Nephron progenitor cell (in vitro differentiated cells): ENCODE data around the gene PERCC1.

Source experiments
- DNase-seq: peaks from one replicate; pipeline ENCODE4 v3.0.0; 2021
- H3K27ac Mint-ChIP-seq: 2 replicates; pipeline ENCODE4 v1.8.0; 2021; ENCODE audit warnings: mild to moderate bottlenecking, moderate library complexity, mixed read lengths
- H3K27me3 Mint-ChIP-seq: 2 replicates; pipeline ENCODE4 v1.8.0; 2021; ENCODE audit warnings: mild to moderate bottlenecking, low read depth, mixed read lengths; ENCODE audit not compliant: poor library complexity
- H3K36me3 Mint-ChIP-seq: 2 replicates; pipeline ENCODE4 v1.8.0; 2021; ENCODE audit warnings: low read depth, mixed read lengths
- H3K4me1 Mint-ChIP-seq: 2 replicates; pipeline ENCODE4 v1.8.0; 2021; ENCODE audit warnings: mixed read lengths
- H3K4me3 Mint-ChIP-seq: 2 replicates; pipeline ENCODE4 v1.8.0; 2021; ENCODE audit warnings: mild to moderate bottlenecking, moderate library complexity, mixed read lengths
- H3K9me3 Mint-ChIP-seq: 2 replicates; pipeline ENCODE4 v1.8.0; 2021; ENCODE audit warnings: mild to moderate bottlenecking, moderate library complexity, mixed read lengths
- TF ChIP-seq, protein P1 (sequence below): fragments of 200-600 bp; sonication (generic); IDR thresholded peaks from 2 replicates; pipeline ENCODE4 v1.5.0; 2021; ENCODE audit warnings: antibody characterized with exemption

PERCC1 gene

DNA sequence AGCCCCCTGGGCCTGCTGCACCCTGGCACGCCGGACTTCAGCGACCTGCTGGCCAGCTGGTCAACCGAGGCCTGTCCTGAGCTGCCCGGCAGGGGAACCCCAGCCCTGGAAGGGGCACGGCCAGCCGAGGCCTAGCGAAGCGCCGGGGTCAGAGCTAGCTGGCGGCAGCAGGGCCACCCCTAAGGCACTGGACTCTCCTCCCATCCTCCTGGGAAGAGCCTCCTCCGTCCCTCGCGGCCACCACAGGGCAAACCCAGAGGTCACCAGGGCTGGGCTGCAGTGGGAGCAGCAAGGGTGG, 2.3 kb downstream of the PERCC1 start:
- DNase-seq = no peak
- Mint-ChIP-seq H3K4me1 (peaks cover 12% of the 10 kb centered on the region), H3K36me3 (no peaks in the 10 kb centered on the region), H3K27me3 (no peaks in the 10 kb centered on the region), H3K4me3 (no peak overlapping the region), H3K9me3 (no peaks in the 10 kb centered on the region), H3K27ac (no peak overlapping the region)
- TF ChIP-seq, protein P1, sequence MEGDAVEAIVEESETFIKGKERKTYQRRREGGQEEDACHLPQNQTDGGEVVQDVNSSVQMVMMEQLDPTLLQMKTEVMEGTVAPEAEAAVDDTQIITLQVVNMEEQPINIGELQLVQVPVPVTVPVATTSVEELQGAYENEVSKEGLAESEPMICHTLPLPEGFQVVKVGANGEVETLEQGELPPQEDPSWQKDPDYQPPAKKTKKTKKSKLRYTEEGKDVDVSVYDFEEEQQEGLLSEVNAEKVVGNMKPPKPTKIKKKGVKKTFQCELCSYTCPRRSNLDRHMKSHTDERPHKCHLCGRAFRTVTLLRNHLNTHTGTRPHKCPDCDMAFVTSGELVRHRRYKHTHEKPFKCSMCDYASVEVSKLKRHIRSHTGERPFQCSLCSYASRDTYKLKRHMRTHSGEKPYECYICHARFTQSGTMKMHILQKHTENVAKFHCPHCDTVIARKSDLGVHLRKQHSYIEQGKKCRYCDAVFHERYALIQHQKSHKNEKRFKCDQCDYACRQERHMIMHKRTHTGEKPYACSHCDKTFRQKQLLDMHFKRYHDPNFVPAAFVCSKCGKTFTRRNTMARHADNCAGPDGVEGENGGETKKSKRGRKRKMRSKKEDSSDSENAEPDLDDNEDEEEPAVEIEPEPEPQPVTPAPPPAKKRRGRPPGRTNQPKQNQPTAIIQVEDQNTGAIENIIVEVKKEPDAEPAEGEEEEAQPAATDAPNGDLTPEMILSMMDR = no peak

DNA sequence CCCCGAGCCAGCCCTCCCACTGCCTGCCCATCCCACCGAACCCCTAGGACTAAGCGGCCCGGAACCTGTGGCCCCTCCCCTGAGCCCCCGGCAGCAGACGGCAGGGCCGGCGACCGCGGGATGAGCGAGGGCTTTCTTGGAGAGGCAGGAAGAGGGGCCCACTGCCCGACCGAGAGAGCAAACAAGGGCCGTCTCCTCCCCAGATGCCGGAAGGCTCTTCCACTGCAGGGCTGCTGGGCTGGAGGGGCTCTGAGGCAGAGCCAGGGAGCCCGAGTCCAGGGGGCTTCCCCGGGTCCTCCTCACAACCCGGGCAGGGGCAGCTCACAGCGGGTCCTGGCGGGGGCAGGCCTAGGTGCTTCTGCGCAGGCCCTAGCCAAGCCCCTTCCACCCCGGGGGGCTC, 2.9 kb downstream of the PERCC1 start:
- Mint-ChIP-seq H3K27ac (no peak overlapping the region), H3K36me3 (no peaks in the 10 kb centered on the region), H3K4me3 (no peak overlapping the region), H3K27me3 (no peaks in the 10 kb centered on the region), H3K9me3 (no peaks in the 10 kb centered on the region), H3K4me1 (peaks cover 13% of the 10 kb centered on the region)
- DNase-seq = no peak
- TF ChIP-seq, protein P1 = no peak

DNA sequence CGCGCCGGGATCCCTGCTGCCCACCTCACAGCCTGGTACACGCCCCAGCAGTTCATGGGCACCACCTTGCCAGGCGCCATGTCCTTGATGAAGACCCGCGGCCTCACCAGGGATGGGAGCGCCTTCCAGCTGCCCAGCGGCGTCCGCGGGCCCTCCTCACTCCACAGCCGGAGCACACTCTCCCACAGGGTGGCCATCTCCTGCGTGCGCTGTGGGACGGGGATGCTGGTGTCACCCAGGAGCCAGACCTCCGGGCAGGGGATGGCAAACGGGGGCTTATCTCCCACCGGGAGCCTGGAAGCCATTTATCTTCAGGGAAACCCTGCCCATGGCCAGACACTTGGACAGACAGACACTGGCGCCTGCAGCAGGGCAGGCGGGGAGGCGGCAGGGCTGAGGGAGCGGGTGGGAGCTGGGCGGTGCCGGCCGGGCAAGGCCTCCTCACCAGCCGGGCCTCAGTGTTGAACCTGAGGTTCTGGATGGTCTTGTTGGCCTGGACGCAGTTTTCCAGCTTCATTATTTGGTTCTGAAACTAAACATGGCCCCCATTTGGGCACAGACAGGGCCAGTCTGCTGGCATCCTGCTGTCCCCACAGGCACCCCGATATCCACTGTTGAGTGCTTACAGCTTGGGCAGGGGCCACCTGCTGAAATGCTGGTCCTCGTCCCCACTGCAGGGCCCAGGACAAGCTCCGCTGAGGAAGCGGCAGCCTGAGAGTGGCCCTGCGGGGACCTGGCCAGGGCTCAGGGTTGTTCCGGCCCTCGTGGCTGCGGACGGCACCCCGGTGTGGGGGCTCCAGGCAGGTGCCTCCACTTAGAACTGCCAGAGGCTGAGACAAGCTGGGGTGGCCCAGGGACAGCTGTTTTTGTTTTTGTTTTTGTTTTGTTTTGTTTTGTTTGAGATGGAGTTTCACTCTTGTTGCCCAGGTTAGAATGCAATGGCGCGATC, 4.0 kb downstream of the PERCC1 start:
- Mint-ChIP-seq H3K4me3 (no peak overlapping the region), H3K9me3 (no peaks in the 10 kb centered on the region), H3K4me1 (peaks cover 10% of the 10 kb centered on the region), H3K27me3 (no peaks in the 10 kb centered on the region), H3K27ac (no peak overlapping the region), H3K36me3 (no peaks in the 10 kb centered on the region)
- TF ChIP-seq, protein P1 = no peak
- DNase-seq = no peak

DNA sequence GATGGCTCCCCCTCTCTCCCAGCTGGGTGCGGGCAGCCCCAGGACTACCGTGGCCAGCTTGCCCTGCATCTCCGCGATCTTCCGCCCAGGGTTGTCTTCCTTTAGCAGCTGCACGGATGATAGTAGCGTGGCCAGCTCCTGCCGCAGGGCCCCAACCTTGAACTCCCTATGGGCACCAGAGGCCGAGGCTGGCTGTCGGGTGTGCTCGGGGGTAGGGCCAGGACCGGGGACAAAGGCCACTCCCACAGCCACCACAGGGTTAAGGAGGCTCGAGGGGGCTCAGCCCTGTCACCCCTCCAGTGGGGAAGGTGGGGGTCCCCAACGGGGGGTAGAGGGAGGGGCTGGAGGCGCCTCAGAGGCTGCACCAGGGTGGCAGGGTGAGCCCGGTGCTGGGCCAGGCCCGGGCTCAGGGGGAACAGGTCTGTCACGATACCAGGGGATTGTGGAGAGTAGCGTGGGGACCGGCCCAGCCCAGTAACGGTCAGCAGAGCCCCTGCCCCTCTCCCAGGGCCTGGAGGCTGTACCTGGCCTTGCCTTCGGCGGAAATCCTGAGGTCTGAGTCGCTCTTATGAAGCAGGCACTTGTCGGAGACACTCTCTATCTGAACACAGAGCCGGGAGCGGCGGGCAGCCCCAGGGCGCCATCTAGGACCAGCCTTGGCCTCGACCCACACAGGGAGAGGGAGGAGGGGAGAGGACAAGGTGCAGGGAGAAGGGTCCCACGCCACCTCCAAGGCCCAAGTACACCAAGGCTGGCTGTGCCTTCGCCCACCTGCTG, 5.2 kb downstream of the PERCC1 start:
- Mint-ChIP-seq H3K9me3 (no peaks in the 10 kb centered on the region), H3K36me3 (no peaks in the 10 kb centered on the region), H3K27ac (no peak overlapping the region), H3K27me3 (no peaks in the 10 kb centered on the region), H3K4me3 (no peak overlapping the region), H3K4me1 (peaks cover 5% of the 10 kb centered on the region)
- TF ChIP-seq, protein P1 = no peak
- no peak for DNase-seq

DNA sequence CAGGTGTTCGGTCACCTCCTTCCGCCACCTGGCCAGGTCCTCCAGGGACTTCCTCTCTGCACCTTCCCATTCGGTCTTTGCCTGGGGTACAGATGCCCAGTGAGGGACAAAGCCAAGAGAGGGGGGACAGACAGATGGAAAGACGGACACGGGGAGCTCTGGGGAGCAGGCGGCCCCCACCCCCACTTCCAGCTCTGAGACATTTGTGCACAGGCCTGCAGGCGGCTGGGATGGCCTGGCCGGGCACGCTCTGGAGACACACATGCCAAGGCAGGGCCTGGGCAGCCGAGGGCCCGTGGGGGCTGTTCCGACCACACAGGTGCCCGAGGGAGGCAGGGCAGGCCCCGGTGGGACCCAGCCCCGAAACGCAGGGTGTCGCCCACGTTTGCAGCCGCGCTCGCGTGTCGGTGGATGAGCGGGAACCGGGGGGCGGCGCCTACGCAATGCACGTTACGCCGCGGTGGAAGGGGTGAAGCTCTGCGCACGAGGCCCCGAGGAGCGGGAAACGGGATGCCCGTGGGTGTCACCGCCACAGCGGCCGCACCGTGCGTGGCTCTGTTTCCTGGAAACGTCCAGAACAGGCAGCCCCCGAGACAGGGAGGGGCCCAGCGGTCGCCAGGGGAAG, 6.0 kb downstream of the PERCC1 start:
- TF ChIP-seq, protein P1 = no peak
- no peak overlapping the region for H3K4me3 Mint-ChIP-seq
- no peaks in the 10 kb centered on the region for H3K27me3 Mint-ChIP-seq
- H3K9me3 Mint-ChIP-seq = no peaks in the 10 kb centered on the region
- H3K4me1 Mint-ChIP-seq = peaks cover 5% of the 10 kb centered on the region
- H3K27ac Mint-ChIP-seq = no peak overlapping the region
- DNase-seq = no peak
- H3K36me3 Mint-ChIP-seq = no peaks in the 10 kb centered on the region
